SJSA1 (cell line): ENCODE results near the gene KCNG2. TPM values are rescaled to one million over a fixed set of nuclear protein-coding genes. Genes with fewer than 3 reads are reported as not detected.

ENCODE experiments used
- DNase-seq, 2 experiments: peaks; one replicate each; pipeline ENCODE4 v3.0.0-alpha.2; 2015 to 2020; ENCODE audit warnings: low spot score in 2 of 2, low read depth in 1 of 2
- H3K27ac ChIP-seq: fragments of 250-450 bp; sonication (Bioruptor Pico); 2 replicates; pipeline ENCODE4 v1.5.1; 2020; ENCODE audit warnings: mild to moderate bottlenecking, moderate library complexity
- H3K27me3 ChIP-seq: fragments of 250-450 bp; sonication (Bioruptor Pico); replicated peaks from 2 replicates; pipeline ENCODE4 v1.5.1; 2020; ENCODE audit warnings: mild to moderate bottlenecking, moderate library complexity
- H3K36me3 ChIP-seq: fragments of 250-450 bp; sonication (Bioruptor Pico); 2 replicates; pipeline ENCODE4 v1.5.1; 2020; ENCODE audit warnings: mild to moderate bottlenecking
- H3K4me1 ChIP-seq: fragments of 250-450 bp; sonication (Bioruptor Pico); replicated peaks from 2 replicates; pipeline ENCODE4 v1.6.1; 2021; ENCODE audit warnings: mild to moderate bottlenecking
- H3K4me3 ChIP-seq: fragments of 250-450 bp; sonication (Bioruptor Pico); 2 replicates; pipeline ENCODE4 v1.5.1; 2020; ENCODE audit warnings: mild to moderate bottlenecking
- H3K9me3 ChIP-seq: fragments of 250-450 bp; sonication (Bioruptor Pico); replicated peaks from 2 replicates; pipeline ENCODE4 v1.5.1; 2020; ENCODE audit warnings: mild to moderate bottlenecking
- total RNA-seq: library from RNA; depleted of rRNA; stranded (reverse); fragments of >200 nt; shearing (Covaris generic); gene quantifications from 2 replicates; pipeline ENCODE4 v1.2.3, GENCODE V29; 2014

Gene KCNG2
- total RNA-seq, 1 experiment from 2014 or later: not detected

DNA sequence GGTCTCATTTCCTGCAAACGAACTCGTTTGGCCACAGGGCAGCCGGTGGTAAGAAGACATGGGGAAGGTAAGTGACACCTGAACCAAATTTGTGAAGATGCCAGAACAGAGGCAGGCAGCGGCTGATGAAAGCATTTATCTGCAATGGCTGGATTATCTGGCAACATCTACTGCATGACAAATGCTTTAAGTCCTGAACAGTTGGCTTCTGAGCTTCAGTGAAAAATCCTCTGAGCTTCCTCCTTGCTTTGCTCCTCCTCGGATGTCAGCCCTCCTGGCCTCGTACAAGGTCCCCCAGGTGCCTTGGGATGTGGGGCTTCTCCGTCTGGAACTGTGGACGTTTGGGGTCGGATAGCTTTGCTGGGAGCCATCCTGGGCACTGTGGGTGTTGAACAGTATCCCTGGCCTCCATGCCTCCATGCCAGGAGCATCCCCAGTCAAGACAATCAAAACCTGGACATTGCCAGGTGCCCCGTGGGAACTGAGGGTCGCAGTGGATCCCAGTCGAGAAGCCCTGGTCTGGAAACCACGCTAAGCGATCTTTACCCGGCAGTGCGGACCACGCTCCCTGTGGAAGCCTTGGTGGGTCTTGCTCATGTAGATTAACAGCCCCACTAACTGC, 49.3 kb downstream of the KCNG2 start:
- peak in 1 of 2 experiments; percentile 36 for DNase-seq
- H3K4me3 ChIP-seq: no peak overlapping the region
- no peaks in the 10 kb centered on the region for H3K4me1 ChIP-seq
- no peaks in the 10 kb centered on the region for H3K36me3 ChIP-seq
- H3K27me3 ChIP-seq: no peaks in the 10 kb centered on the region
- H3K27ac ChIP-seq: no peak overlapping the region
- no peaks in the 10 kb centered on the region for H3K9me3 ChIP-seq

DNA sequence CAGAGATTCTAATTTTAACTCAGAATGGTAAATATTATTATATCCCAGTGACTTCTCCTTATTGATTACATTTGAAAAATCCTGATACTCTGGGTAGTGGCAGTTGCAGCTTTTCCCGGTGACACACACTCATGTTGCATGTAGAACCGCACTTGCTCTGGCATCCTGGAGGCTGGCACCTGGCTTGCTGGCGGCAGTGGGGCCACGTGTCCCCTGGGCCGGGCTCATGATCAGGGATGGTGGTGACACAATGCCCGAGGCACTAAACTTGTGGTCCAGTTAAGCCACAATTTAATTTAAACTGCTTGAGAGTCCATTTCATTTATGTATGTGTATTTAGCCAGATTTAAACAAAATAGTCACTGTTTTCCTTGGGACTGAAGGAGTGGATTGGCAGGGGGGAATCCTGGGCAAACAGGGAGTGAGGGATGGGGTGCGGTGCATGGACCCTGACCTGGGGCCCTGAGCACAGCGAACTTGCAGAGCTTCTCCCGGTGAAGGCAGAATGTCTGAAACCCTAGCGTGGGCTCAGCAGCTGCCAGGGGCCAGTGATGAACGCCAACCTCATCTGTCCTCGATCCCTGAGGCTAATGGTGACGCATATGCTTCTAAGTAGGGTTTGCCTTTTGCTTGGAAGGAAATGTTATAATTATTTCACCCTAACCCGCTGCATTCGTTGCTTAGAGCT, 50.0 kb downstream of the KCNG2 start:
- Histone ChIP-seq H3K27me3 (no peaks in the 10 kb centered on the region), H3K27ac (no peak overlapping the region), H3K4me1 (no peaks in the 10 kb centered on the region), H3K9me3 (no peaks in the 10 kb centered on the region), H3K36me3 (no peaks in the 10 kb centered on the region), H3K4me3 (no peak overlapping the region)
- peak in 1 of 2 experiments; percentile 21 for DNase-seq

DNA sequence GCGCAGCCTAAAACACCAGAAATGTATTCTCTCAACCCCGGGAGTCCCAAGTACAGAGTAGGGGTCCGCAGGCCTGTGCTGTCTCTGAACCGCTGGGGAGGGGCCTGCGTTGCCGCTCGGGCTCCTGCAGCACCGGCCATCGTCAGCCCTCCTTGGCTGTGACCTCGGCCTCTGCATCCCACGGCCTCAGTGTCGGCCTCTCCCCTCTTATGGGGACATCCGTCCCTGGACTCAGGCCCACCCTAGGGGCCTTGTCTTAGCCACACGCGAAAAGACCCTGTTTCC, 50.5 kb downstream of the KCNG2 start:
- H3K36me3 ChIP-seq: no peaks in the 10 kb centered on the region
- H3K27ac ChIP-seq: no peak overlapping the region
- H3K9me3 ChIP-seq: no peaks in the 10 kb centered on the region
- peak in 1 of 2 experiments; percentile 30 for DNase-seq
- H3K4me3 ChIP-seq: no peak overlapping the region
- no peaks in the 10 kb centered on the region for H3K27me3 ChIP-seq
- H3K4me1 ChIP-seq: no peaks in the 10 kb centered on the region

DNA sequence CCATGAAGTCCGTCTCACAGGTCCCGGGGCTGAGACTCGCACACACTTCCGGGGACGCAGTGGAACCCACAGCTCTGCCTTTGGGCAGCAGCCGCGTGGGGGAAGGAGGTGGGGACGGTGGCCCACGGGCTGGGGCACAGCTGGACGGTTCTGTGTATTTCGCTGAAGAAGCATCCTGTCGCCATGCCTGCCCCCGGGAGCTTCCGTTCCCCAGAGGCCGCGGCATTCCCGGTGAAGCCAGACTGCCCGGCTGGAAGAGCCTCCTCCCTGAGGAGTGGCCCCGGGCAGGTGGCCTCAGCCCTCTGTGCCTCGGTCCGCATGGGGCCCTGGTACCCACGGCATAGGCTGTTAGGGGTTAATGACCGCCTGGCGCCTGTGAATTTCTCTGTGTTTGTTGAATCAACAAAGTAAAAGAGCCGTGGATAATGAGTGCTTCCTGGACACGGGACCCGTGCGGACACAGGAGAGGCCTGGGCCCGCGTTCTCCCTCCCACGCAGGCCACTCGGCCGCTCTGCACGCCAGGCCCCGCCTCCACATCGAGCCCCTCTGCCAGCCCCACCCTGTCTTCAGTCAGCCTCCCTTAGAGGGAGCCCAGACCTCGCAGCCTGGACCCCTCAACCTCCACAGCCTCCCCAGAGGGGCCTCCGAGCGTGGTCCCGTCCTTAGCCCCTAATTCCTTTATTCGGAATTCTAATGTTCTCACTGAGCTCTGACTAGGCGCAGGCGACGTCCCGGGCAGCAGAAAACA, 51.0 kb downstream of the KCNG2 start:
- H3K36me3 ChIP-seq: no peaks in the 10 kb centered on the region
- no peaks in the 10 kb centered on the region for H3K4me1 ChIP-seq
- no peaks in the 10 kb centered on the region for H3K27me3 ChIP-seq
- peak in 1 of 2 experiments; percentile 43 for DNase-seq
- no peak overlapping the region for H3K27ac ChIP-seq
- no peak overlapping the region for H3K4me3 ChIP-seq
- H3K9me3 ChIP-seq: no peaks in the 10 kb centered on the region

DNA sequence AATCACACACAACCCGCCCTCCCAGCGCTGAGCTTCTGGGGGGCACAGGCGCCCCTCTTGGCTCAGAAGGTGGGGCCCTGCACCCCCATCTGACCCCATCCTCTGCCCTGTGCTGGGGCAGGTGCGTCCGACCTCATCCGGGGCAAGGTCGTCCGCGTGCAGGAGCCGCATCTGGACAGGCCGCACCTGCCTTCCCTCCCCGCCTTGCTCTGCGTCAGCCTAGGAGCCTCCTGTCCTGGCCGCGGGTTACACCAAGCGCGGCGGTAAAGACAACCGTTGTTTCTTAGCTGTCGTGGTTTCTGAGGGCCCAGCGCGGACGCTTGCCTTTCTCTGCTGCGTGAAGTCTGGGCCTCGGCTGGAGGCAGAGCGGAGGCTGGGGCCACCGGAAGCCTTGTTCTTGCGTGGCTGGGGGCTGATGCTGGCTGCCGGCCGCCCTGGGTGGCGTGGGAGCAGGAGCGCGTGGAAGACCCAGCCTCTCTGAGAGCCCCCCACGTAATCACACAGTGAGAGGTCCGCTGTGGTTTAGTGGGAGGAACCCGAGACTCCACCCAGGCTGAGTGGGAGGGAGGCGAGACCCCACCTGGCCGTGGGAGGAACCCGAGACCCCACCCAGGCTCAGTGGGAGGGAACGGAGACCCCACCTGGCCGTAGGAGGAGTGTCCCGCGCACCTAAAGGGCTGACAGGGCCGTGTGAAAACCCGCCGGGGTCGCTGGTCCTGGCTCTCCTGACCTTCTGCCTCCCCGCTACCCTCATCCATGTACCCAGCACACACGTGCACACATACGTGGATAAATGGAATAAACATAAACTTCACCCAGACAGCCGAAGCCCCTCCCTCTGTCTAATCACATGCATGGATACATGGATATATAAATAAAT, 51.8 kb downstream of the KCNG2 start:
- no peaks in the 10 kb centered on the region for H3K9me3 ChIP-seq
- H3K27ac ChIP-seq: no peak overlapping the region
- peak in 1 of 2 experiments; percentile 32 for DNase-seq
- no peak overlapping the region for H3K4me3 ChIP-seq
- no peaks in the 10 kb centered on the region for H3K4me1 ChIP-seq
- no peaks in the 10 kb centered on the region for H3K27me3 ChIP-seq
- no peaks in the 10 kb centered on the region for H3K36me3 ChIP-seq

DNA sequence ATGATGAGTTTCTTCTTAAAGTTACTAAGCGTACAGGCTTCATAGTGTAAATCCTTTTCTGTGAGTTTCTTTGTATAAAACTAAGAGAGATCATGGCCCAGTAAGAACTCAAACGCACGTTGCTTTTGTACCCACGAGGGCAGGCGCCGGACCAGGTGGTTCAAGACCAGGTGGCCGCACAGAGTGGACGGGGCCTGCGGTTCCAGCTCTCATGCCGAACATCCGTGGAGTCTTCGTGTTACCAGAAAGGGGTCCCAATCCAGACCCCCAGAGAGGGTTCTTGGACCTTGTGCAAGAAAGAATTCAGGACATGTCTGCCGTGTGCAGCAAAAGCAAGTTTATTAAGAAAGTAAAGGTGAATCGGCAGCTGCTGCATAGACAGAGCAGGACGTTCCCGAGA, 53.0 kb downstream of the KCNG2 start:
- Histone ChIP-seq H3K9me3 (no peaks in the 10 kb centered on the region), H3K4me1 (no peaks in the 10 kb centered on the region), H3K4me3 (no peak overlapping the region), H3K27ac (no peak overlapping the region), H3K36me3 (no peaks in the 10 kb centered on the region), H3K27me3 (no peaks in the 10 kb centered on the region)
- peak in 1 of 2 experiments; percentile 38 for DNase-seq

DNA sequence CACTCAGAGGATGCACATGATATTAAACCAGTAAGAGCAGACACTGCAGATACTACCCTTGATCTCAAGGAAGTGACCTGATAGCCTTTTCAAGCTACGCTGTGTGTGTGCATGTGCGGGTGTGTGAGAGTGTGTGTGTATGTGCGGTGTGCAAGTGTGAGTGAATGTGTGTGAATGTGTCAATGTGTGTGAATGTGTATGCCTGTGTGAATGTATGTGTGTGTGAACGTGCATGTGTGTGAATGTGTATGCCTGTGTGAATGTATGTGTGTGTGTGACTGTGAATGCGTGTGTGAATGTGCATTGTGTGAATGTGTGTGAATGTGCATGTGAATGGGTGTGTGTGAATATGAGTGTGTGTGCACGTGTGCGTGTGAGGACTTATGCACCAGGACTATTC, 53.8 kb downstream of the KCNG2 start:
- Histone ChIP-seq H3K36me3 (no peaks in the 10 kb centered on the region), H3K4me1 (no peaks in the 10 kb centered on the region), H3K27me3 (no peaks in the 10 kb centered on the region), H3K9me3 (no peaks in the 10 kb centered on the region), H3K4me3 (no peak overlapping the region), H3K27ac (no peak overlapping the region)
- DNase-seq: no peak

DNA sequence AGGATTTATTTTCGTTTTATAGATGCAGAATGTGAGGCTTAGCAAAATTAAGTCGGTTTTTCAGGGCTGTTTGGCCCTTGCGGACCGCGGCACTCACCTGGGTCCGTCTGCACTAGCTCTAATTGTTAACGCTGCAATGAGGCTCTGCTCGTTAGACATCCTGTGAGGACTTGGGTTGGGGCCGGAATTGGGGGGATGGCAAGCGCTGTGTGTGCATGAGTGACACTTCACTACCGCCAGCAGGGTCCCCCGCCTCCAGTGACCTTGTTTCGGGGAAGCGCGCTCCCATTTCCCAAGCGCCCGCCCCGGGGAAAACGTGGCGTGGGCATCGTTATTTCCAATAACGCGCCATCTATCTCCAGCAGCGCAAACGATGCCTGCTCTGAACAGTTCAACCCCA, 54.2 kb downstream of the KCNG2 start:
- H3K9me3 ChIP-seq: no peaks in the 10 kb centered on the region
- H3K27me3 ChIP-seq: no peaks in the 10 kb centered on the region
- no peak overlapping the region for H3K4me3 ChIP-seq
- no peaks in the 10 kb centered on the region for H3K36me3 ChIP-seq
- no peak overlapping the region for H3K27ac ChIP-seq
- H3K4me1 ChIP-seq: no peaks in the 10 kb centered on the region
- DNase-seq: peak in 1 of 2 experiments; percentile 40

DNA sequence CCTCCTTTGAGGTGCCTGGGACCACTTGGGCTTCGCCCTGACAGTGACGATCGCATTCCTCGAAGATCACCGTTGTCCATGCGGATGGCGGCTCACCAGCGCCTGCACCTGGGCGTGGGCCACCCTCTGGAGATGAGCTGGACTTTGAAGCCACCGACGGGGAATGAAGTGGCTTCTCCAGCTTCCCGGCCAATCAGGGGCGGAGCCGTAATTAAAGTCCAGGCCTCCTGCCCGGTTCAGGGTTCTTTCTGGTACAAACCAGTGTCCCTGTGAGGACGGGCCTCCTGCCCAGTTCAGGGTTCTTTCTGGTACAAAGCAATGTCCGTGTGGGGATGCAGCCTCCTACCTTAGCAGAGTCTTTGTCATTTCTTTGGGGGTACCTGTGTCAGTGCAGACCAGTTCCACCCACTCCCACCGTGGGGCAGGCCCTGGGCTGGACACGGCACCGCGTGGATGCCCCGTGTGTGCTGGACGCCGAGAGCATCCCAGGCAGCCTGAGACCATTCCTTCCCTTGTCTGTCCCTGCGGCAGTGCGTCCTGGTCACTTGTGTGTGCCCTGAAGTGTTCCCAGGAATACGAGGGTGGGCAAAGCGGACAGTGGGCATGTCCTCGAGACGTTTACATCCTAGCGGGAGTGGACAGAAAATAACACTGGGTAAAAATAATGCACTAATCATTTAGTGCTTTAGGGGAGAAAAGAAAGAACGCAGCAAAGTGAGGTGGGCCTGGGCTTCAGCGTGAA, 55.0 kb downstream of the KCNG2 start:
- no peaks in the 10 kb centered on the region for H3K4me1 ChIP-seq
- H3K9me3 ChIP-seq: no peaks in the 10 kb centered on the region
- peak in 1 of 2 experiments; percentile 34 for DNase-seq
- no peaks in the 10 kb centered on the region for H3K36me3 ChIP-seq
- H3K4me3 ChIP-seq: no peak overlapping the region
- no peaks in the 10 kb centered on the region for H3K27me3 ChIP-seq
- no peak overlapping the region for H3K27ac ChIP-seq

DNA sequence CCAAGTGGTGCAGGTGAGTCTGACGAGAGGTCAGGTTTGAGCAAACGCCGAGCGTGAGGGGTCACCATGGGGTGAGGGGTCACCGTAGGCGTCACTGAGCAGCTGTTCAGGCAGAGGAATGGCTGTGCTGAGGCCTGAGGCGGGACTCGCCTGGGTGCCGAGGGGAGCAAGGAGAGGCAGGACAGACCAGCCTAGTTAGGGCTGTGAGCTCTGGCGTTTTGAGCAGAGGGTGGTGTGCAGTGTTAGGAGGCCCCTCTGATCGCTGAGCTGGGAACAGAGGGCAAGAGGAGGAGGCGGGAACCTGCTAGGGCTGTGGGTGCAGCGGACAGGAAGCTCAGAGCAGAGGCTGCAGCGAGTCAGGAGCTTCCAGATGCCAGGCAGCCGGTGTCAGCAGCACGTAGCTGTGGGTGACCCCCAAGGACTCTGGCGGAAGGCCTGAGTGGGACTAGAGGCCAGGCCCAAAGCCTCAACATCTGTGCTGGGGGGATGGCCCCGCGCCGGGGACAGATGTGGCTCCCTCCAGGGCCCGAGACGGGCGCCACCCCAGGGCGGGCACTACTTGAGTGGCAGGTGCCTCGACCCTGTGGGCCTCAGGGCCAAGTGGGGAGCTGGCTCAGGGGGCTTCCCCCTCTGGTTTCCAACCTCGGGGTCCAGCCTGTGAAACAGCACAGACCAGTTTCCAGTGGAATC, 55.7 kb downstream of the KCNG2 start:
- no peak overlapping the region for H3K27ac ChIP-seq
- H3K4me1 ChIP-seq: no peaks in the 10 kb centered on the region
- no peak overlapping the region for H3K4me3 ChIP-seq
- peak in 1 of 2 experiments; percentile 35 for DNase-seq
- H3K36me3 ChIP-seq: no peaks in the 10 kb centered on the region
- H3K9me3 ChIP-seq: no peaks in the 10 kb centered on the region
- H3K27me3 ChIP-seq: no peaks in the 10 kb centered on the region

DNA sequence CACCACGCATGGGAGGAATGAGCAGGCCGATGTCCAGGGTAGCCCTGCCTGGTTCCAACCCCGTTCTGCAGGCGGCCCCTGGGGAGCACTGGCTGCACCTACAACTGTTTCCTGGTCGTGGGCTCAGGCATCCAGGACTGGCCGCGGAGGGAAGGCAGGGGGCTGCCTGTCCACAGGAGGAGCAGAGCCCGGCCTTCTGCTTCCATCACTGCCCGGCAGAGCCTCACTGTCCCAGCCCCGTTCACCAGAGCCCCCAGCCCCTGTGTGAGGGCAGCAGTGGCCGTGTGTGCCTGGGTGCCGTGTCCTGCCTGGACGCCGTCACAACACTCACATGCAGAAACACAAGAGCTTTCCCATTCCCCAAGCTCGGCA, 56.2 kb downstream of the KCNG2 start:
- no peak overlapping the region for H3K4me3 ChIP-seq
- H3K27ac ChIP-seq: no peak overlapping the region
- H3K9me3 ChIP-seq: no peaks in the 10 kb centered on the region
- H3K4me1 ChIP-seq: no peaks in the 10 kb centered on the region
- no peaks in the 10 kb centered on the region for H3K36me3 ChIP-seq
- peak in 1 of 2 experiments; percentile 37 for DNase-seq
- no peaks in the 10 kb centered on the region for H3K27me3 ChIP-seq

DNA sequence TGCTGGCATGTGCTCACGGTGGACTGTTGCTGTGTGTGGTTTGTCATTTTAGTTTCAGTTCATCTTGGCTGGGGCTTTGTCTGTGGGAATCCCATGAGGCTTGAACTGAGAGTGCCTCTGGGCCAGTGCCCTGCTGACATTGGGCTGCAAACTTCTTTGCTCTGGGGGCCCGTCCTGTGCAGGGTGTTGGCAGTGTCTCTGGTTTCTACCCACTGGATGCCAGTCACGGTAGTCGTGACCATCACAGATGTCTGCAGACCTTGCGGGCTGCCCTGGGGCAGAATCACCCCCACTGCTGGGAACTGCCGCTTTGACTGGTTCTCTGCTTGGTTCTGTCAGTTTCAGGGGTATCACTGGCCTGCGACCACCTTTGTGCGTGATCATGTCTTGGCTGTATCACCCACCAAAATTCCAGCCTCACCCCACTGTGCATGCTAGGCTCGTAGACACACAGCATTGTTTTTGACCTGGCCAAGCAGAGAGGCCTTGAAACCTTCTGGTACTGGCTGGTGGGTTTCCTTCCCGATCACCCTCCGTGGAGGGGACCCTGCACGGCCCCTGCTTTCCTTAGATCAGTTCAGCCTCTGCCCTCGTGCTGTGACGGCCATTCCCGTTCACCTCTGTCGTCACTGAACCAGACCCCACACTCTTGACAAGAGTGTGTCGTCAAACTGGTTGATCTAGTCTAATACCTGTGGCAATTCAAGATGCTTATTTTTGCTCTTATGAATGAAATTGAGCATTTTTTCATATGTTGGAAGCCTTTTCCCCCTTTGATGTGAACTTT, 57.6 kb downstream of the KCNG2 start:
- H3K4me3 ChIP-seq: no peak overlapping the region
- H3K4me1 ChIP-seq: no peaks in the 10 kb centered on the region
- H3K36me3 ChIP-seq: no peaks in the 10 kb centered on the region
- no peak overlapping the region for H3K27ac ChIP-seq
- peak in 1 of 2 experiments; percentile 28 for DNase-seq
- H3K9me3 ChIP-seq: no peaks in the 10 kb centered on the region
- H3K27me3 ChIP-seq: no peaks in the 10 kb centered on the region
